HCT116 (cell line): Measurements from ENCODE around the gene SORCS2. TPM values are rescaled to one million over a fixed set of nuclear protein-coding genes. Genes with fewer than 3 reads are reported as not detected.

ENCODE experiments used
- ATAC-seq: fragments of 200-7000 bp; cut with Tn5 transposase; 2 replicates; pipeline ENCODE4 v1.9.1; 2020; ENCODE audit warnings: mild to moderate bottlenecking, moderate library complexity
- BruUV-seq: library from RNA; stranded (reverse); fragments of 400-500 nt; replicated peaks from 2 replicates; lab custom pipeline; 2021; lab: Mats Ljungman, UMichigan
- CTCF ChIA-PET: fragments of 300-600 bp; sonication (Branson Sonifier 250); formaldehyde crosslinking; loops from one replicate; lab custom pipeline; 2021; ENCODE audit warnings: antibody characterized with exemption; lab: Charles Lee
- POLR2A ChIA-PET: fragments of 300-600, 350-600 bp; sonication (Branson Sonifier 250); formaldehyde crosslinking; loops from one replicate; lab custom pipeline; 2021; ENCODE audit warnings: antibody characterized with exemption; lab: Charles Lee
- RAD21 ChIA-PET, 2 experiments: fragments of 300-600 bp; sonication (Branson Sonifier 250); formaldehyde crosslinking; loops; one replicate each; lab custom pipeline; 2023; ENCODE audit warnings: low total read pairs in 2 of 2; ENCODE audit not compliant: uncharacterized antibody in 2 of 2, unreplicated experiment in 2 of 2, low non-redundant PET in 1 of 2; lab: Charles Lee
- DNase-seq: peaks from one replicate; pipeline ENCODE4 v3.0.0-alpha.2; 2010; ENCODE audit warnings: low read depth, low spot score
- H2AFZ ChIP-seq: fragments of 200-600 bp; shearing (Covaris generic), sonication (generic); 2 replicates; pipeline ENCODE4 v1.6.1; 2017; ENCODE audit warnings: low read depth, mixed run types, mixed read lengths, antibody characterized with exemption, low read length; ENCODE audit not compliant: poor library complexity, severe bottlenecking
- H3K27ac ChIP-seq: 2 replicates; pipeline ENCODE4 v1.5.1; 2012; ENCODE audit warnings: low read depth, low read length
- H3K27me3 ChIP-seq: fragments of 200-600 bp; sonication (generic); 2 replicates; pipeline ENCODE4 v1.6.1; 2016; ENCODE audit warnings: mixed run types, low read length, mixed read lengths; ENCODE audit not compliant: insufficient read depth
- H3K36me3 ChIP-seq, 2 experiments: fragments of 200-500 bp in 1 of 2; fragments of 200-600 bp in 1 of 2; sonication (Bioruptor generic) in 1 of 2; sonication (generic) in 1 of 2; 2 replicates each; pipeline versions ENCODE4 v1.5.1 to v1.6.1; 2014 to 2016; ENCODE audit warnings: low read length in 2 of 2, inconsistent platforms in 1 of 2, mixed read lengths in 1 of 2, mixed run types in 1 of 2; ENCODE audit not compliant: insufficient read depth in 2 of 2, control insufficient read depth in 1 of 2
- H3K4me1 ChIP-seq, 2 experiments: fragments of 200-600 bp in 1 of 2; sonication (generic) in 1 of 2; 2 replicates each; pipeline versions ENCODE4 v1.5.1 to v1.6.1; 2012 to 2017; ENCODE audit warnings: low read length in 2 of 2, inconsistent platforms in 1 of 2, mild to moderate bottlenecking in 1 of 2, mixed read lengths in 1 of 2, mixed run types in 1 of 2, moderate library complexity in 1 of 2; ENCODE audit not compliant: insufficient read depth in 2 of 2, control insufficient read depth in 1 of 2
- H3K4me2 ChIP-seq: fragments of 200-600 bp; sonication (generic); 2 replicates; pipeline ENCODE4 v1.6.1; 2017; ENCODE audit warnings: mixed run types, low read length, mixed read lengths
- H3K4me3 ChIP-seq, 2 experiments: fragments of 200-600 bp in 1 of 2; sonication (generic) in 1 of 2; replicated peaks in 1 of 2; 2 replicates each; pipeline ENCODE4 v1.5.1; 2011 to 2016; ENCODE audit warnings: low read length in 2 of 2, control low read depth in 1 of 2, low read depth in 1 of 2, mild to moderate bottlenecking in 1 of 2, mixed read lengths in 1 of 2, mixed run types in 1 of 2
- H3K79me2 ChIP-seq: fragments of 200-600 bp; sonication (generic); 2 replicates; pipeline ENCODE4 v1.6.1; 2017; ENCODE audit warnings: mild to moderate bottlenecking, mixed run types, low read length, moderate library complexity, mixed read lengths; ENCODE audit not compliant: insufficient read depth
- H3K9ac ChIP-seq: fragments of 200-600 bp; sonication (generic); 2 replicates; pipeline ENCODE4 v1.6.1; 2016; ENCODE audit warnings: low read length, mixed read lengths
- H3K9me2 ChIP-seq: fragments of 200-600 bp; sonication (generic), shearing (Covaris generic); 2 replicates; pipeline ENCODE4 v1.6.1; 2017; ENCODE audit warnings: mixed run types, mild to moderate bottlenecking, moderate library complexity; ENCODE audit not compliant: insufficient read depth
- H3K9me3 ChIP-seq, 2 experiments: fragments of 200-500 bp in 1 of 2; fragments of 200-600 bp in 1 of 2; sonication (Bioruptor generic) in 1 of 2; sonication (generic) in 1 of 2; 2 replicates each; pipeline ENCODE4 v1.6.1; 2014 to 2017; ENCODE audit warnings: low read length in 2 of 2, mixed read lengths in 2 of 2, inconsistent platforms in 1 of 2, low read depth in 1 of 2, mild to moderate bottlenecking in 1 of 2, mixed run types in 1 of 2, moderate library complexity in 1 of 2; ENCODE audit not compliant: control insufficient read depth in 1 of 2, insufficient read depth in 1 of 2
- H4K20me1 ChIP-seq: fragments of 200-600 bp; sonication (generic), shearing (Covaris generic); 2 replicates; pipeline ENCODE4 v1.6.1; 2017; ENCODE audit warnings: mixed run types, mild to moderate bottlenecking, moderate library complexity; ENCODE audit not compliant: insufficient read depth
- CBX3 ChIP-seq: IDR thresholded peaks from 2 replicates; pipeline ENCODE4 v1.6.1; 2012; ENCODE audit warnings: low read depth
- CEBPB ChIP-seq: IDR thresholded peaks from 2 replicates; pipeline ENCODE4 v1.6.1; 2012; ENCODE audit warnings: low read depth
- CTCF ChIP-seq, 3 experiments: fragments of 200-600 bp in 1 of 3; sonication (generic) in 1 of 3; IDR thresholded peaks in 2 of 3; conservative IDR thresholded peaks in 1 of 3; 2 replicates each; pipeline ENCODE4 v1.5.1; 2012 to 2017; ENCODE audit warnings: low read depth in 2 of 3, low read length in 2 of 3, antibody characterized with exemption in 1 of 3, borderline replicate concordance in 1 of 3, control low read depth in 1 of 3, mild to moderate bottlenecking in 1 of 3, mixed read lengths in 1 of 3, mixed run types in 1 of 3, moderate library complexity in 1 of 3; ENCODE audit not compliant: insufficient read depth in 1 of 3
- ELF1 ChIP-seq: IDR thresholded peaks from 2 replicates; pipeline ENCODE4 v1.6.1; 2012; ENCODE audit warnings: low read depth, borderline replicate concordance
- FOSL1 ChIP-seq: IDR thresholded peaks from 2 replicates; pipeline ENCODE4 v1.6.1; 2012; ENCODE audit warnings: low read depth
- MAX ChIP-seq: IDR thresholded peaks from 2 replicates; pipeline ENCODE4 v1.6.1; 2012
- RAD21 ChIP-seq: IDR thresholded peaks from 2 replicates; pipeline ENCODE4 v1.6.1; 2012; ENCODE audit warnings: low read depth, mild to moderate bottlenecking
- REST ChIP-seq: IDR thresholded peaks from 2 replicates; pipeline ENCODE4 v1.6.1; 2012; ENCODE audit warnings: low read depth
- SP1 ChIP-seq: IDR thresholded peaks from 2 replicates; pipeline ENCODE4 v1.6.1; 2012; ENCODE audit warnings: low read depth
- TCF7L2 ChIP-seq: IDR thresholded peaks from 2 replicates; pipeline ENCODE4 v1.7.0; 2011; ENCODE audit warnings: borderline replicate concordance, inconsistent platforms; ENCODE audit not compliant: insufficient read depth, insufficient read length; ENCODE audit errors: extremely low read depth
- ZFX ChIP-seq: fragments of 450-650 bp; IDR thresholded peaks from 2 replicates; pipeline ENCODE4 v1.6.1; 2017
- ZNF274 ChIP-seq: fragments of 200-500 bp; sonication (Bioruptor generic); IDR thresholded peaks from 2 replicates; pipeline ENCODE4 v1.6.1; 2014; ENCODE audit warnings: mild to moderate bottlenecking, low read depth, low read length, inconsistent platforms
- intact Hi-C: fragments of 100-400 bp; cut with micrococcal nuclease; formaldehyde crosslinking; loops from 2 replicates; pipeline ENCODE4 v1.10.0; 2022
- total RNA-seq: library from RNA; stranded (reverse); gene quantifications from one replicate; pipeline ENCODE4 v1.2.1, GENCODE V29; 2021; ENCODE audit not compliant: unreplicated experiment
- TF ChIP-seq, protein P1 (sequence below): IDR thresholded peaks from 2 replicates; pipeline ENCODE4 v1.6.1; 2011; ENCODE audit warnings: mild to moderate bottlenecking, low read length, moderate library complexity; ENCODE audit not compliant: insufficient replicate concordance; ENCODE audit errors: extremely low read depth
- TF ChIP-seq, protein P2 (sequence below): IDR thresholded peaks from 2 replicates; pipeline ENCODE4 v1.6.1; 2012

Gene SORCS2
- total RNA-seq, 1 experiment from 2014 or later: 0.37 TPM

DNA sequence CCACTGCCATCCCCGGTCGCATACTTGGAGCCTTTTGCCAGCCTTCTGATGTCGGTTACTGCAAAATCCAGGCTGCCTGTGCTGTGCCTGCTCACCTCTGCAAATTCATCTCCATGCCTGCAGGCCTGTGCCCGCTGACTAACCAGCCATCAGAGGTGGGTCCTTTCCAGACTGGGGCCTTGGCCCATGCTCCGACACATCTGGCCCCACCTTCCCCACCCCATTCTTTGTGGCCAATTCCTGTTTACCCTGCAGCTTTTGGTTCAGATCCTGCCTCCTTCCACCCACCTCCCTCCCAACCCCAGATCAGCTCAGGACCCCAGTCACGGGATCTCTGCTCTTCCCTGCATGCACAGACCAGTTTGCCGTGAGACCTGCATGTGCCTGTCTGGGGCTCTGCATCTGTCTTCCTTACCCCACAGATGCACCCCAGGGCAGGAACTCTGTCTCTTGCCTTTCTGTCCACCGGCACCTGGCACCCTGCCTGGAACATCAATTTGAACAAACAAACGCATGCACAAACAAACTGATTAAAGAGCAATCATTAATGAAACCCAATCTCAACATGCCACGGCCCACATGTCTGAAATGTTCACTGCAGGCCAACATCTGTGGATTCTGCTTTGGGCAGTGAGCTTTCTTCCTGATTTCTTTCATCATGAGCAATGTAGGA is 355.2 kb downstream of the SORCS2 start:
- H3K9ac ChIP-seq: no peak overlapping the region
- ChIA-PET CTCF (no interaction called here), RAD21 (no interaction called here), POLR2A (no interaction called here)
- no peaks in the 10 kb centered on the region for H3K27me3 ChIP-seq
- no peak overlapping the region for H3K4me2 ChIP-seq
- TF ChIP-seq ZNF274: no peak
- TF ChIP-seq CTCF (IDR thresholded peaks at IDR 0.05 in 2 of 3, conservative IDR thresholded peaks at IDR 0.05 in 1 of 3; ENCODE audit: borderline replicate concordance in 1 of 3, insufficient read depth in 1 of 3, low read depth in 2 of 3, low read length in 2 of 3): no peak
- no peak for TF ChIP-seq TCF7L2
- TF ChIP-seq MAX: no peak
- no peak for TF ChIP-seq SP1
- TF ChIP-seq, protein P1, sequence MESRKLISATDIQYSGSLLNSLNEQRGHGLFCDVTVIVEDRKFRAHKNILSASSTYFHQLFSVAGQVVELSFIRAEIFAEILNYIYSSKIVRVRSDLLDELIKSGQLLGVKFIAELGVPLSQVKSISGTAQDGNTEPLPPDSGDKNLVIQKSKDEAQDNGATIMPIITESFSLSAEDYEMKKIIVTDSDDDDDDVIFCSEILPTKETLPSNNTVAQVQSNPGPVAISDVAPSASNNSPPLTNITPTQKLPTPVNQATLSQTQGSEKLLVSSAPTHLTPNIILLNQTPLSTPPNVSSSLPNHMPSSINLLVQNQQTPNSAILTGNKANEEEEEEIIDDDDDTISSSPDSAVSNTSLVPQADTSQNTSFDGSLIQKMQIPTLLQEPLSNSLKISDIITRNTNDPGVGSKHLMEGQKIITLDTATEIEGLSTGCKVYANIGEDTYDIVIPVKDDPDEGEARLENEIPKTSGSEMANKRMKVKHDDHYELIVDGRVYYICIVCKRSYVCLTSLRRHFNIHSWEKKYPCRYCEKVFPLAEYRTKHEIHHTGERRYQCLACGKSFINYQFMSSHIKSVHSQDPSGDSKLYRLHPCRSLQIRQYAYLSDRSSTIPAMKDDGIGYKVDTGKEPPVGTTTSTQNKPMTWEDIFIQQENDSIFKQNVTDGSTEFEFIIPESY: no peak
- no peak for TF ChIP-seq RAD21
- TF ChIP-seq REST: no peak
- TF ChIP-seq, protein P2, sequence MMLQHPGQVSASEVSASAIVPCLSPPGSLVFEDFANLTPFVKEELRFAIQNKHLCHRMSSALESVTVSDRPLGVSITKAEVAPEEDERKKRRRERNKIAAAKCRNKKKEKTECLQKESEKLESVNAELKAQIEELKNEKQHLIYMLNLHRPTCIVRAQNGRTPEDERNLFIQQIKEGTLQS: no peak
- no peak for TF ChIP-seq ELF1
- TF ChIP-seq FOSL1: no peak
- no peak for TF ChIP-seq ZFX
- TF ChIP-seq CBX3: no peak
- TF ChIP-seq CEBPB: no peak
- H2AFZ ChIP-seq: no peak overlapping the region
- no peaks in the 10 kb centered on the region for H3K79me2 ChIP-seq
- no peaks in the 10 kb centered on the region for H3K36me3 ChIP-seq
- H3K9me2 ChIP-seq: no peaks in the 10 kb centered on the region
- H3K9me3 ChIP-seq: peaks cover 2 to 4% of the 10 kb centered on the region in 2 experiments; a peak in 2 of 4 replicates
- BruUV-seq: no TSS peak
- no peak overlapping the region for H3K27ac ChIP-seq
- H3K4me1 ChIP-seq: no peaks in the 10 kb centered on the region
- no peak for DNase-seq
- intact Hi-C loops: no loop called here
- no peaks in the 10 kb centered on the region for H4K20me1 ChIP-seq
- H3K4me3 ChIP-seq: no peak overlapping the region
- no peak for ATAC-seq
